KMS-11 (cell line): ENCODE data around the gene SAMD9.
A peak's percentile ranks its signal among the peaks of the same experiment; 100 is the strongest.
"Not testable (repeated sequence)": the region's sequence is repeated elsewhere in the genome, so short reads cannot be mapped to it uniquely, and the experiment has no call there.

Source experiments
- H2AFZ ChIP-seq: fragments of 200-600 bp; sonication (generic); 2 replicates; pipeline ENCODE4 v1.6.1; 2016; ENCODE audit warnings: antibody characterized with exemption, mixed run types, low read depth
- H3K27ac ChIP-seq: fragments of 200-600 bp; sonication (generic); 2 replicates; pipeline ENCODE4 v1.6.1; 2016; ENCODE audit warnings: mild to moderate bottlenecking, mixed run types
- H3K27me3 ChIP-seq: fragments of 200-600 bp; sonication (generic); 2 replicates; pipeline ENCODE4 v1.6.1; 2017; ENCODE audit warnings: mild to moderate bottlenecking, low read depth, mixed run types, moderate library complexity; ENCODE audit not compliant: insufficient read depth
- H3K36me3 ChIP-seq: fragments of 200-600 bp; sonication (generic); 2 replicates; pipeline ENCODE4 v1.6.1; 2017; ENCODE audit warnings: mild to moderate bottlenecking, mixed run types; ENCODE audit not compliant: insufficient read depth
- H3K4me1 ChIP-seq: fragments of 200-600 bp; sonication (generic); 2 replicates; pipeline ENCODE4 v1.6.1; 2016; ENCODE audit warnings: mild to moderate bottlenecking, low read depth, mixed run types; ENCODE audit not compliant: poor library complexity, severe bottlenecking
- H3K4me2 ChIP-seq: fragments of 200-600 bp; sonication (generic); 2 replicates; pipeline ENCODE4 v1.7.0; 2016; ENCODE audit warnings: mild to moderate bottlenecking, mixed run types
- H3K4me3 ChIP-seq: fragments of 200-600 bp; sonication (generic); IDR thresholded peaks from 2 replicates; pipeline ENCODE4 v1.6.1; 2017; ENCODE audit warnings: low read depth, low read length, mixed read lengths; ENCODE audit not compliant: insufficient read depth
- H3K79me2 ChIP-seq: fragments of 200-600 bp; sonication (generic); 2 replicates; pipeline ENCODE4 v1.6.1; 2016; ENCODE audit warnings: low read depth, mixed run types; ENCODE audit not compliant: insufficient read depth
- H3K9ac ChIP-seq: fragments of 200-600 bp; sonication (generic); 2 replicates; pipeline ENCODE4 v1.6.1; 2016; ENCODE audit warnings: mild to moderate bottlenecking, mixed run types
- H4K20me1 ChIP-seq: fragments of 200-600 bp; sonication (generic); 2 replicates; pipeline ENCODE4 v1.6.1; 2016; ENCODE audit warnings: mild to moderate bottlenecking, mixed run types; ENCODE audit not compliant: insufficient read depth
- TF ChIP-seq, protein P1 (sequence below): fragments of 200-600 bp; sonication (generic); conservative IDR thresholded peaks from 2 replicates; pipeline ENCODE4 v1.6.1; 2017; ENCODE audit warnings: low read depth, mild to moderate bottlenecking, antibody characterized with exemption, low read length, moderate library complexity, mixed read lengths

Gene SAMD9

DNA sequence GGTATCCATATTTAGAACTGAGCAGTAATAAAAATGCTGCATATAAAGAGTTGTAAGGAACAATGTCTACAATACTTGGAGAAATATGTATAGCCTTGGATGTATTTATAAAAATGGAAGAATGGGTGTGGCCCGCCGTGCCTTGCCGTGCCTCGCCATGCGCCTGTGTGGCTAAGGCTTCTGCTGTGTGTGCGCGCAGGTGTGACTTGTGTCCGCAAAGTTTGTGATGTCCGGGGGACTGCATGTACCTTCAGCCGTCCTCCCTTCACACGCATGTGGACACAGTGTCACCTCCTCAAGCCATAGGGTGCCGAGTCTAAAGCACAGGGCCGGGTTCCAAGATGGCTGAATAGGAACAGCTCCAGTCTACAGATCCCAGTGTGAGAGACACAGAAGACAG lies 9.8 kb downstream of the SAMD9 start:
- H3K4me2 ChIP-seq, result no peak overlapping the region
- H3K9ac ChIP-seq, result no peak overlapping the region
- no peaks in the 10 kb centered on the region for H3K27me3 ChIP-seq
- peaks cover 9% of the 10 kb centered on the region; the same call in 1 of the 2 replicates for H3K36me3 ChIP-seq
- no peaks in the 10 kb centered on the region for H3K4me1 ChIP-seq
- TF ChIP-seq, protein P1, sequence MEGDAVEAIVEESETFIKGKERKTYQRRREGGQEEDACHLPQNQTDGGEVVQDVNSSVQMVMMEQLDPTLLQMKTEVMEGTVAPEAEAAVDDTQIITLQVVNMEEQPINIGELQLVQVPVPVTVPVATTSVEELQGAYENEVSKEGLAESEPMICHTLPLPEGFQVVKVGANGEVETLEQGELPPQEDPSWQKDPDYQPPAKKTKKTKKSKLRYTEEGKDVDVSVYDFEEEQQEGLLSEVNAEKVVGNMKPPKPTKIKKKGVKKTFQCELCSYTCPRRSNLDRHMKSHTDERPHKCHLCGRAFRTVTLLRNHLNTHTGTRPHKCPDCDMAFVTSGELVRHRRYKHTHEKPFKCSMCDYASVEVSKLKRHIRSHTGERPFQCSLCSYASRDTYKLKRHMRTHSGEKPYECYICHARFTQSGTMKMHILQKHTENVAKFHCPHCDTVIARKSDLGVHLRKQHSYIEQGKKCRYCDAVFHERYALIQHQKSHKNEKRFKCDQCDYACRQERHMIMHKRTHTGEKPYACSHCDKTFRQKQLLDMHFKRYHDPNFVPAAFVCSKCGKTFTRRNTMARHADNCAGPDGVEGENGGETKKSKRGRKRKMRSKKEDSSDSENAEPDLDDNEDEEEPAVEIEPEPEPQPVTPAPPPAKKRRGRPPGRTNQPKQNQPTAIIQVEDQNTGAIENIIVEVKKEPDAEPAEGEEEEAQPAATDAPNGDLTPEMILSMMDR, result no peak
- H4K20me1 ChIP-seq, result no peaks in the 10 kb centered on the region
- no peak overlapping the region for H2AFZ ChIP-seq
- no peaks in the 10 kb centered on the region for H3K79me2 ChIP-seq
- H3K27ac ChIP-seq, result no peak overlapping the region
- H3K4me3 ChIP-seq, result no peak overlapping the region

DNA sequence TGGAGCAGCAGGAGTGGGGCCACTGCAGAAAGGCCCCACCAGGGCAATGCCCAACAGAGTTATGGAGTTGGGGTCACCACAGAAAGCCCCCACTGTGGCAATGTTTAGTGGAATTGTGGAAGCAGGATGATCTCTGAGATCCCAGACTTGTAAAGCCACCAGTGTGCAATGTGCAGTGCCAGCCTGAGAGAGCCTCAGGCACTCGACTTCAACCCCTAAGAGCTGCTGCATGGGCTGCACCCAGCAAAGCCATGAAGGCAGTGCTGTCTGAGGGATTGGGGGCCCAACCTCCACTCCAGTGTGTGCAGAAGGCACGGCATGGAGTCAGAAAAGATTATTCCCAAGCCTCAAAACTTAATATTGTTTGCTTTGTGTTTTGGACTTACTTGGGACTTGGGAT lies 20.4 kb downstream of the SAMD9 start:
- Histone ChIP-seq H3K4me1 (no peaks in the 10 kb centered on the region), H4K20me1 (no peaks in the 10 kb centered on the region), H3K36me3 (no peaks in the 10 kb centered on the region), H3K4me3 (no peak overlapping the region), H3K27me3 (no peaks in the 10 kb centered on the region), H3K79me2 (no peaks in the 10 kb centered on the region), H2AFZ (no peak overlapping the region), H3K27ac (no peak overlapping the region), H3K4me2 (no peak overlapping the region), H3K9ac (no peak overlapping the region)
- TF ChIP-seq, protein P1, result no peak

DNA sequence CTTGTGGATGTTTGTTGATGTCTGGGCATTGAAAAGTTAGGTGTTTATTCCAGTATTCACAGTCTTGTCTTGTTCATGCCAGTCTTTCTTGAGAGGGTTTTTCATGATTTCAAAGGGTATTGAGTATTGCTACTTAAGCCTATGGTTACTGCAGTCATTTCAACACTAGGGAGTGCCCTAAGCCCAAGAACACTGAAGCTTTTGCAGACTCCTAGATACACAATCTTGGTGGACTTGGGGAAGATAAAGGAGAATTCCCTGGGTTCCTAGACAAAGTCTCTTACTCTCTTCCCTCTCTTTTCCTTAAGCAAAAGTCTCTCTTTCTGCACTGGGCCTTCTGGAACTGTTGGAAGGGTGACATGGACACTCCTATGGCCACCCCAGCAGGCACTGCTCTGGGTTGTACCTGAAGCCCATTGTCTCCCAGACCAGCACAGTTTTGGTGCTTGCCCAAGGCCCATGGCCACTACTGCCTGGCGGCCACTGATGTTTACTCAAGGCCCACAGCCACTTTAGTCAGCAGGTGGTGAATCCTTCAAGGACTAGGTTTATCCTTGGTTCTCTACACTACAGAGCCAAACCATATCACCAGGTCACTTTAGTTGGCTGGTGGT lies 24.9 kb downstream of the SAMD9 start:
- H3K4me2 ChIP-seq, result no peak overlapping the region
- H3K9ac ChIP-seq, result no peak overlapping the region
- no peaks in the 10 kb centered on the region for H3K36me3 ChIP-seq
- H2AFZ ChIP-seq, result no peak overlapping the region; the same call in 1 of the 2 replicates
- no peak overlapping the region for H3K27ac ChIP-seq
- TF ChIP-seq, protein P1, result peak; percentile 68
- no peak overlapping the region for H3K4me3 ChIP-seq
- H3K27me3 ChIP-seq, result no peaks in the 10 kb centered on the region
- no peaks in the 10 kb centered on the region for H3K4me1 ChIP-seq
- no peaks in the 10 kb centered on the region for H4K20me1 ChIP-seq
- H3K79me2 ChIP-seq, result no peaks in the 10 kb centered on the region

DNA sequence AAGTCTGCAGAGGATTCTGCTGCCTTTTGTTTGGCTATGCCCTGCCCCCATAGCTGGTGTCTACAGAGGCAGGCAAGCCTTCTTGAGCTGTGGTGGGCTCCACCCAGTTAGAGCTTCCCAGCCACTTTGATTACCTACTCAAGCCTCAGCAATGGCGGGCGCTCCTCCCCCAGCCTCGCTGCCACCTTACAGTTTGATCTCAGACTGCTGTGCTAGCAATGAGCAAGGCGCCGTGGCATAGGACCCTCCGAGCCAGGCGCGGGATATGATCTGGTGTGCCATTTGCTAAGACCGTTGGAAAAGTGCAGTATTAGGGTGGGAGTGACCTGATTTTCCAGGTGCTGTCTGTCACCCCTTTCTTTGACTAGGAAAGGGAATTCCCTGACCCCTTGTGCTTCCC lies 44.4 kb downstream of the SAMD9 start:
- not testable (repeated sequence) for H4K20me1 ChIP-seq, H3K9ac ChIP-seq, H3K36me3 ChIP-seq, H3K27me3 ChIP-seq, H3K4me1 ChIP-seq, H3K79me2 ChIP-seq, H3K27ac ChIP-seq, H3K4me3 ChIP-seq, H2AFZ ChIP-seq, H3K4me2 ChIP-seq

DNA sequence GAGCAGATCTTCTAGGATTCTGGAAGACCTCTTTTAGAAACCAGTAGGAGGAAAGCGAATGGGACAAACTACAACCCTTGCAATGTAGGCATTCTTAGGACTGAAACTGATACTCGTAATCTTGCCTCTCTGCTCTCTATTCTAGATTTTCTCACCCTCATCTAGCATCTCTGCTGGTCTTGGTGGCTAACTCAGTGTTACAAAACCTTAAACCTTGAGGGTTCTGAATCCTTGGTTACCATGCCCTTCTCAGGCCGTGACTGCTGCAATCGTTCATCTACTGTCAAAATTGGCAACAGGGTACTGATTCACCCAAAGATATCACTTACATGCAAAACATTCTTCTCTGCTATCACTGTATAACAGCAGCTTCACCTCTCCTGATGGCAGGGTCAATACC lies 55.2 kb downstream of the SAMD9 start:
- Histone ChIP-seq H3K4me3 (no peak overlapping the region), H3K27me3 (no peaks in the 10 kb centered on the region), H4K20me1 (no peaks in the 10 kb centered on the region), H2AFZ (peak overlapping the region; percentile 28; the same call in 1 of the 2 replicates), H3K36me3 (no peaks in the 10 kb centered on the region), H3K4me2 (peak overlapping the region; percentile 62), H3K9ac (no peak overlapping the region), H3K4me1 (peaks cover 26% of the 10 kb centered on the region), H3K27ac (peak overlapping the region; percentile 14; the same call in 1 of the 2 replicates), H3K79me2 (no peaks in the 10 kb centered on the region)
- TF ChIP-seq, protein P1, result no peak
